Mesenchymal stem cell (in vitro differentiated cells and primary cell): Measurements from ENCODE around the gene UBP1. TPM values are rescaled to one million over a fixed set of nuclear protein-coding genes. Genes with fewer than 3 reads are reported as not detected.

Experiments
- DNase-seq: peaks from one replicate; pipeline ENCODE4 v3.0.0-alpha.2; 2013
- H2AFZ ChIP-seq: one replicate; pipeline ENCODE4 v1.6.1; 2013; ENCODE audit warnings: low read depth, mild to moderate bottlenecking, control low read depth, inconsistent platforms, low read length, moderate library complexity
- H2AK5ac ChIP-seq: 2 replicates; pipeline ENCODE4 v1.6.1; 2013; ENCODE audit warnings: low read length, moderate library complexity, mild to moderate bottlenecking, inconsistent platforms; ENCODE audit not compliant: severe bottlenecking
- H2BK120ac ChIP-seq: one replicate; pipeline ENCODE4 v1.6.1; 2013; ENCODE audit warnings: low read depth, mild to moderate bottlenecking, inconsistent platforms, low read length, moderate library complexity
- H2BK12ac ChIP-seq, 2 experiments: one replicate each; pipeline ENCODE4 v1.6.1; 2013; ENCODE audit warnings: inconsistent platforms in 2 of 2, low read length in 2 of 2, mild to moderate bottlenecking in 2 of 2, moderate library complexity in 2 of 2, control low read depth in 1 of 2
- H2BK15ac ChIP-seq: one replicate; pipeline ENCODE4 v1.6.1; 2013; ENCODE audit warnings: mild to moderate bottlenecking, low read depth, inconsistent platforms; ENCODE audit not compliant: poor library complexity, severe bottlenecking
- H2BK5ac ChIP-seq: 2 replicates; pipeline ENCODE4 v1.6.1; 2013; ENCODE audit warnings: low read depth, mild to moderate bottlenecking, low read length, control low read depth, inconsistent platforms; ENCODE audit not compliant: poor library complexity, severe bottlenecking
- H3K14ac ChIP-seq, 2 experiments: one replicate each; pipeline ENCODE4 v1.6.1; 2013; ENCODE audit warnings: inconsistent platforms in 2 of 2, low read length in 2 of 2, control low read depth in 1 of 2, mild to moderate bottlenecking in 1 of 2, moderate library complexity in 1 of 2
- H3K18ac ChIP-seq, 2 experiments: one replicate each; pipeline ENCODE4 v1.6.1; 2013; ENCODE audit warnings: inconsistent platforms in 2 of 2, low read length in 2 of 2, control low read depth in 1 of 2, low read depth in 1 of 2, mild to moderate bottlenecking in 1 of 2
- H3K23ac ChIP-seq, 2 experiments: one replicate each; pipeline ENCODE4 v1.6.1; 2013; ENCODE audit warnings: inconsistent platforms in 2 of 2, low read length in 2 of 2, mild to moderate bottlenecking in 2 of 2, moderate library complexity in 2 of 2, control low read depth in 1 of 2
- H3K27ac ChIP-seq: 2 replicates; pipeline ENCODE4 v1.5.1; 2013; ENCODE audit warnings: mild to moderate bottlenecking, moderate library complexity, low read length, control low read depth, inconsistent platforms; ENCODE audit not compliant: poor library complexity, severe bottlenecking
- H3K27me3 ChIP-seq, 2 experiments: 2 replicates each; pipeline versions ENCODE4 v1.6.1 to v1.7.0; 2013; ENCODE audit warnings: low read length in 2 of 2, mild to moderate bottlenecking in 2 of 2, moderate library complexity in 2 of 2, control low read depth in 1 of 2, inconsistent platforms in 1 of 2; ENCODE audit not compliant: control insufficient read depth in 1 of 2, insufficient read depth in 1 of 2
- H3K36me3 ChIP-seq, 2 experiments: 2 replicates each; pipeline versions ENCODE4 v1.6.1 to v1.7.0; 2013; ENCODE audit warnings: low read length in 2 of 2, control low read depth in 1 of 2, inconsistent platforms in 1 of 2, low read depth in 1 of 2, mild to moderate bottlenecking in 1 of 2; ENCODE audit not compliant: insufficient read depth in 2 of 2, control insufficient read depth in 1 of 2
- H3K4ac ChIP-seq, 2 experiments: one replicate each; pipeline ENCODE4 v1.6.1; 2013; ENCODE audit warnings: inconsistent platforms in 2 of 2, low read length in 2 of 2, mild to moderate bottlenecking in 2 of 2, moderate library complexity in 2 of 2, control low read depth in 1 of 2, low read depth in 1 of 2
- H3K4me1 ChIP-seq: 2 replicates; pipeline ENCODE4 v1.6.1; 2013; ENCODE audit warnings: low read depth, low read length, control low read depth; ENCODE audit not compliant: control insufficient read depth, insufficient read depth
- H3K4me2 ChIP-seq: 2 replicates; pipeline ENCODE4 v1.6.1; 2013; ENCODE audit warnings: low read length, mild to moderate bottlenecking, inconsistent platforms; ENCODE audit not compliant: poor library complexity, severe bottlenecking
- H3K4me3 ChIP-seq, 2 experiments: 2 replicates each; pipeline versions ENCODE4 v1.5.1 to v1.7.0; 2013; ENCODE audit warnings: low read length in 2 of 2, mild to moderate bottlenecking in 2 of 2, control low read depth in 1 of 2, low read depth in 1 of 2; ENCODE audit not compliant: insufficient read depth in 1 of 2
- H3K79me1 ChIP-seq: replicated peaks from 2 replicates; pipeline ENCODE4 v1.6.1; 2013; ENCODE audit warnings: mild to moderate bottlenecking, control low read depth, low read length, inconsistent platforms; ENCODE audit not compliant: poor library complexity, severe bottlenecking
- H3K9ac ChIP-seq: 2 replicates; pipeline ENCODE4 v1.7.0; 2013; ENCODE audit warnings: mild to moderate bottlenecking, low read length, moderate library complexity
- H3K9me3 ChIP-seq: 2 replicates; pipeline ENCODE4 v1.7.0; 2013; ENCODE audit warnings: mild to moderate bottlenecking, low read length; ENCODE audit not compliant: control insufficient read depth
- H4K8ac ChIP-seq: one replicate; pipeline ENCODE4 v1.6.1; 2013; ENCODE audit warnings: inconsistent platforms, mild to moderate bottlenecking, low read length, moderate library complexity
- H4K91ac ChIP-seq: one replicate; pipeline ENCODE4 v1.6.1; 2013; ENCODE audit warnings: mild to moderate bottlenecking, low read length, inconsistent platforms
- WGBS: methylation state at CpG from one replicate; pipeline ENCODE4 v1.1.7; 2013; ENCODE audit warnings: mixed read lengths; 5-methylcytosine and 5-hydroxymethylcytosine counted together
- polyA plus RNA-seq, 2 experiments: library from polyadenylated mRNA; stranded (reverse); fragments of 200-250 nt; gene quantifications; one replicate each; pipeline ENCODE4 v1.2.3, GENCODE V29; 2013

UBP1 gene
- 82.8 TPM for polyA plus RNA-seq (2013, experiment 1 of 2)
- polyA plus RNA-seq (2013, experiment 2 of 2), result 76.9 TPM

GRCh38 chr3:33440328-33441224 is at the start of gene UBP1:
UBP1 (minus strand) TSS chr3:33440405; CDS start chr3:33439848, 557 bp downstream.
- Histone ChIP-seq H2AK5ac (peak within 1 kb of the TSS; percentile 90), H3K23ac (peak within 1 kb of the TSS in 1 of 2 experiments; percentile 99), H3K18ac (peak within 1 kb of the TSS; percentile 94 to 100), H3K4me3 (peak within 1 kb of the TSS; percentile 92 to 97), H3K9ac (peak within 1 kb of the TSS; percentile 97), H3K36me3 (peaks cover 0 to 3% of the 10 kb centered on the region in 2 experiments), H2BK120ac (peak within 1 kb of the TSS; percentile 77), H3K4ac (peak within 1 kb of the TSS; percentile 85 to 98), H4K8ac (peak within 1 kb of the TSS; percentile 92), H3K27ac (peak within 1 kb of the TSS; percentile 99), H3K27me3 (no peaks in the 10 kb centered on the region), H2BK5ac (peak within 1 kb of the TSS; percentile 94), H2AFZ (peak within 1 kb of the TSS; percentile 77), H2BK15ac (peak within 1 kb of the TSS; percentile 87), H4K91ac (peak within 1 kb of the TSS; percentile 84), H2BK12ac (peak within 1 kb of the TSS in 1 of 2 experiments; percentile 94), H3K9me3 (no peaks in the 10 kb centered on the region), H3K14ac (peak within 1 kb of the TSS; percentile 51 to 99), H3K79me1 (peaks cover 1% of the 10 kb centered on the region), H3K4me2 (peak within 1 kb of the TSS; percentile 86), H3K4me1 (peaks cover 6% of the 10 kb centered on the region)
- peak; percentile 100 for DNase-seq
- under 1% methylated on average over 67 of the region's 68 CpGs for WGBS

GRCh38 chr3:33488683-33489082 is 48.5 kb upstream of the UBP1 start:
- H3K23ac ChIP-seq, result no peak overlapping the region
- H2AK5ac ChIP-seq, result no peak overlapping the region
- no peaks in the 10 kb centered on the region for H3K4me1 ChIP-seq
- no peak overlapping the region for H3K9ac ChIP-seq
- no peak overlapping the region for H3K4ac ChIP-seq
- no peak overlapping the region for H2BK5ac ChIP-seq
- no peaks in the 10 kb centered on the region for H3K79me1 ChIP-seq
- H3K9me3 ChIP-seq, result no peaks in the 10 kb centered on the region
- no peaks in the 10 kb centered on the region for H3K27me3 ChIP-seq
- no peak overlapping the region for H2BK120ac ChIP-seq
- DNase-seq, result no peak
- no peak overlapping the region for H3K27ac ChIP-seq
- H4K8ac ChIP-seq, result no peak overlapping the region
- no peak overlapping the region for H3K14ac ChIP-seq
- WGBS, result no CpG with 5 or more reads among the region's 1 CpG
- H4K91ac ChIP-seq, result no peak overlapping the region
- H2AFZ ChIP-seq, result no peak overlapping the region
- no peak overlapping the region for H2BK12ac ChIP-seq
- H3K18ac ChIP-seq, result no peak overlapping the region
- H3K4me3 ChIP-seq, result no peak overlapping the region
- H3K4me2 ChIP-seq, result no peak overlapping the region
- H2BK15ac ChIP-seq, result no peak overlapping the region
- H3K36me3 ChIP-seq, result no peaks in the 10 kb centered on the region

- H3K4ac ChIP-seq, result no peak overlapping the region
- no peaks in the 10 kb centered on the region for H3K4me1 ChIP-seq
- no peak overlapping the region for H2BK5ac ChIP-seq
- H3K14ac ChIP-seq, result no peak overlapping the region
- no peak overlapping the region for H2AFZ ChIP-seq
- DNase-seq, result no peak
- no peaks in the 10 kb centered on the region for H3K9me3 ChIP-seq
- 80% methylated on average over 2 of the region's 2 CpGs for WGBS
- no peak overlapping the region for H2AK5ac ChIP-seq
- no peaks in the 10 kb centered on the region for H3K27me3 ChIP-seq
- H2BK120ac ChIP-seq, result no peak overlapping the region
- H4K91ac ChIP-seq, result no peak overlapping the region
- H4K8ac ChIP-seq, result no peak overlapping the region
- H3K4me3 ChIP-seq, result no peak overlapping the region
- no peak overlapping the region for H3K4me2 ChIP-seq
- H3K36me3 ChIP-seq, result no peaks in the 10 kb centered on the region
- H3K23ac ChIP-seq, result no peak overlapping the region
- H3K27ac ChIP-seq, result no peak overlapping the region
- no peak overlapping the region for H3K18ac ChIP-seq
- no peak overlapping the region for H2BK12ac ChIP-seq
- no peaks in the 10 kb centered on the region for H3K79me1 ChIP-seq
- no peak overlapping the region for H3K9ac ChIP-seq
- H2BK15ac ChIP-seq, result no peak overlapping the region
Observed at GRCh38 chr3:33488246-33488645, 48.0 kb upstream of the UBP1 start.

- Histone ChIP-seq H3K27me3 (no peaks in the 10 kb centered on the region), H3K4ac (no peak overlapping the region), H2BK5ac (no peak overlapping the region), H3K4me1 (no peaks in the 10 kb centered on the region), H2BK15ac (no peak overlapping the region), H2BK120ac (no peak overlapping the region), H3K79me1 (no peaks in the 10 kb centered on the region), H2AK5ac (no peak overlapping the region), H3K36me3 (no peaks in the 10 kb centered on the region), H3K4me3 (no peak overlapping the region), H3K23ac (no peak overlapping the region), H2BK12ac (no peak overlapping the region), H3K18ac (no peak overlapping the region), H3K27ac (no peak overlapping the region), H2AFZ (no peak overlapping the region), H3K4me2 (no peak overlapping the region), H3K9me3 (peaks cover 7% of the 10 kb centered on the region), H4K8ac (no peak overlapping the region), H4K91ac (no peak overlapping the region), H3K9ac (no peak overlapping the region), H3K14ac (no peak overlapping the region)
- WGBS, result 86% methylated on average over 1 of the region's 1 CpG
- no peak for DNase-seq
Observed at GRCh38 chr3:33482111-33482521, 41.9 kb upstream of the UBP1 start.
